Hepatocyte (in vitro differentiated cells): ENCODE results near the gene PRELP.

Experiments used
- EZH2 ChIP-seq: fragments of 200-600 bp; sonication (generic); IDR thresholded peaks from 2 replicates; pipeline ENCODE4 v1.6.1; 2016; ENCODE audit warnings: antibody characterized with exemption, mild to moderate bottlenecking, borderline replicate concordance
- EZH2phosphoT487 ChIP-seq: fragments of 200-600 bp; sonication (generic); IDR thresholded peaks from one replicate; pipeline ENCODE4 v1.6.1; 2018; ENCODE audit warnings: antibody characterized with exemption, mild to moderate bottlenecking, low read depth, moderate library complexity; ENCODE audit not compliant: unreplicated experiment, severe bottlenecking
- TF ChIP-seq, protein P1 (sequence below): fragments of 200-600 bp; sonication (generic); IDR thresholded peaks from 2 replicates; pipeline ENCODE4 v1.5.1; 2016; ENCODE audit warnings: antibody characterized with exemption, mild to moderate bottlenecking; ENCODE audit not compliant: poor library complexity

DNA sequence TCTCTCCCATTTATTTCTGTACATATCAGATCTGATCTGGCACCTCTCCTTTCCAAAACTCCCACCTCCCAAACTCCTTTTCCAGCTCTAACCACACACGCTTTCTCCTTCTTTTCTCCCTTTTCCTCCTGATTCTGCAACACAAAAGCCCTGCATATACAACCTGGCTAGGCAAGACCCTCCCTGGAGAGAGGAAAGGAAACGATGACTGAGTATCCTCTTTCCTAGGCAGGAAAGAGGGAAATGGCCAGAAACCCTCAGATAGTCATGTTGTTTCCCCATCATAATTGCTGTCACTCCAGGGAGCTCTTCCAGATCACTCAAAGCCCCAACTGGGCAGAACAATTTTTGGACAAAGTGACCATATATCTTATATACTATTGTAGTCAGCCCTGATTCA is 32.3 kb upstream of the PRELP start:
- TF ChIP-seq, protein P1, sequence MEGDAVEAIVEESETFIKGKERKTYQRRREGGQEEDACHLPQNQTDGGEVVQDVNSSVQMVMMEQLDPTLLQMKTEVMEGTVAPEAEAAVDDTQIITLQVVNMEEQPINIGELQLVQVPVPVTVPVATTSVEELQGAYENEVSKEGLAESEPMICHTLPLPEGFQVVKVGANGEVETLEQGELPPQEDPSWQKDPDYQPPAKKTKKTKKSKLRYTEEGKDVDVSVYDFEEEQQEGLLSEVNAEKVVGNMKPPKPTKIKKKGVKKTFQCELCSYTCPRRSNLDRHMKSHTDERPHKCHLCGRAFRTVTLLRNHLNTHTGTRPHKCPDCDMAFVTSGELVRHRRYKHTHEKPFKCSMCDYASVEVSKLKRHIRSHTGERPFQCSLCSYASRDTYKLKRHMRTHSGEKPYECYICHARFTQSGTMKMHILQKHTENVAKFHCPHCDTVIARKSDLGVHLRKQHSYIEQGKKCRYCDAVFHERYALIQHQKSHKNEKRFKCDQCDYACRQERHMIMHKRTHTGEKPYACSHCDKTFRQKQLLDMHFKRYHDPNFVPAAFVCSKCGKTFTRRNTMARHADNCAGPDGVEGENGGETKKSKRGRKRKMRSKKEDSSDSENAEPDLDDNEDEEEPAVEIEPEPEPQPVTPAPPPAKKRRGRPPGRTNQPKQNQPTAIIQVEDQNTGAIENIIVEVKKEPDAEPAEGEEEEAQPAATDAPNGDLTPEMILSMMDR: no peak
- TF ChIP-seq EZH2phosphoT487 (no peak), EZH2 (no peak)
